CD4-positive, alpha-beta T cell treated with Interleukin-1 beta for 1 hour (primary cell): ENCODE measurements around the gene ANKRA2.
"Not testable (repeated sequence)": the region's sequence is repeated elsewhere in the genome, so short reads cannot be mapped to it uniquely, and the experiment has no call there.

Experiments used
- DNase-seq, 2 donors: peaks; one replicate each; pipeline ENCODE4 v3.0.0-alpha.2; 2020 to 2022

The ANKRA2 gene

GRCh38 chr5:73545403-73545779 is 20.0 kb downstream of the ANKRA2 start:
- no peak for DNase-seq

GRCh38 chr5:73544429-73545402 is 20.7 kb downstream of the ANKRA2 start:
- DNase-seq, result no peak

DNA sequence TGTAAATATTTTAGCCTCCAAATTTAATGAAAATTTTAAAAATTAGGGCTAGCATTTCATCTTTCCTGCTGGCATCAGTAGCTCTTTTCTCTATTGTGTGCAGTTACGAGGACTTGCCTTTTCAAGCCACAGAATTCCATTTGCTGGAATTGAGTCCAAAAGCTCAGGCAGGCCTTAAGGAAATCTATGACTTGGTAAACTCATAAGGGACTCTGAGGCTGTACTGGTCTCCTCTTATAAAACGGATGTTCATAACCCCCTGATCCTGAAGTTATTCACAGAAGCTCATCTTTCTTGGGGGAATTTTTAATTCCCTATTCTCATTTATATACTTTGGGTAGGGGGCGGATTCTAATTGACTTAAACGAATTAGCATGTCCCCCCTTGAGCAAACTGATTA is 23.4 kb downstream of the ANKRA2 start:
- DNase-seq, result no peak

DNA sequence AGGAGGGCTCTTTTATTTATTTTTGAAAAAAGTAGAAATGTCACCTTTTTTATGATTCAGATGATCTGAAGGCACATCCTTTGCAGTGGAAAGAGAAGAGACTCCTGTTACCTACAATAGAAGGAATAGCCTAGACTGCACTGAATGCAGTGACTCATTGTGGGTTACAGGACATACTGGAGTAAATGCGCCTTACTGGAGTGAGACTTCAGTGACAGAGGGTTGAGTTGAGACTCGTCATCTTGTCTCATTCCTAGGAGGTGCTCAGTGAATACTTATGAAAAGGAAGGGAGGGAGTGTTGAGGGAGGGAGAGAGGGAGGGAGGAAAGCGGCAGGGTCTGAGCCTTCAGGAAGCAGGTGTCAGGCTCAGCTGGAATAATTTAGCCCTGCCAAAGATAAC is 25.2 kb downstream of the ANKRA2 start:
- no peak for DNase-seq

DNA sequence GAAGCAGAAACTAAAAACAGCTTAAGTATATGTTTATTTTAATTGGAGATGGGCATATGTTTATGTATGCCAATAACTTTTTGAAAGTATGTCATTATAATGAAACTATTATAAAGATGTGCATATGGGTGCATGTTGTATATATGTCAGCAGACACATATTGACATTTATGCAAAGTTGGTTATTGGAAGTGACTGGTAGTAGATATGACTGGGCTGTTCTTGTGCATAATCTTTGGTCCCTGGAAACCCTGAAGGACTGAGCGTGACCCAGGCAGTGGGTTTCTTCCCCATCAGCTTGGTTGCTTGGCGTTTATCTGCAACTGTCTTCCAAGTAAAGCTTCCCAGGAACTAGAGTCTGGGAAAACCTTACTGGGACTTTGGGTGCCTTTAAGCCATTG is 25.7 kb downstream of the ANKRA2 start:
- DNase-seq, result no peak

DNA sequence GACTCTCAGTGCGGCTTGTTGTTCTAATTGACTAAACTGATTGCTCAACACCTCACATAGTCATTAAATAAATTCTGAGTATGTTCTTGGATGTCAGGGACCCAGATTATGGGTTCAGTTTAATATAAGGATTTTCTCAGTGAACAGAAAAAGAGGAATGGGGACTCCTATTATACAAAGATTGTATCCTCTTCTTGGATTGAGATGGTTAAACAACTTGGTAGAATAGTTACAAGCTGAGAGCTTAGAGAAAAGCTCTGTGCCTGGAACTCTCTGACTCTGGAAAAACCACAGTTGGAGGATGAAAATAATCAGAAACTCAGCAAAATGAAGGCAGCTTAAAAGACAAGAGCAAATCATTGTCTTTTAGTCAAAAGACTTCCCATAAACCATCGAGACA is 30.5 kb downstream of the ANKRA2 start:
- no peak for DNase-seq

DNA sequence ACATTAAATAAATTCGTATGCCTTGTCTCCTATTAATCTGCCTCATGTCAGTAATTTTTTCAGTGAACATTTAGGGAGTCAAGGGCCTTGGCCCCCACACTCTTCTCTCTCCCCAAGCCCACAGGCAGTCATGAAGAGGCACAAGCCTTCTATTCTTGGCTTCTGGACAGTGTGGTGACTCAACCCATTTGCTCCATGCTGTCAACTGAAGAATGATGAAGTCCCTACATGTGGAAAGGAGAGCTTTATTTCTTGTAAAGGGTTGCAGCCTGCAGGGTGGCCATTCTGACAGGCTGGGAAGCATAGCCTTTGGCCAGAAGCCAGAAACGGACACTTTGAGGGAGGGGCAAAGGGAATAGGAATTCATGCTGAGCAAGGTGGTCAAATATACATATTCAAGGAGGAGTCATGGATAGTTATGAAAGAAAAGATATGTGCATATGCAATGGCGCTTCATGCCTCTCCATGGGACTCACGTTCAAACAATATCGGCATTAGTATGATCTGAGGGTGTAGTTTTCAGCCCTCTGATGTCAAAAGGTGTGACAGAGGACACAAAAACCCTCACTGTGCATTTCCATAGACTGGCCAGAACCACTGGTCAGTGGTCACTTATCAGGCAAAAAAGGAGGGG is 31.3 kb downstream of the ANKRA2 start:
- no peak for DNase-seq

GRCh38 chr5:73532195-73532594 is 33.2 kb downstream of the ANKRA2 start:
- DNase-seq, result no peak

DNA sequence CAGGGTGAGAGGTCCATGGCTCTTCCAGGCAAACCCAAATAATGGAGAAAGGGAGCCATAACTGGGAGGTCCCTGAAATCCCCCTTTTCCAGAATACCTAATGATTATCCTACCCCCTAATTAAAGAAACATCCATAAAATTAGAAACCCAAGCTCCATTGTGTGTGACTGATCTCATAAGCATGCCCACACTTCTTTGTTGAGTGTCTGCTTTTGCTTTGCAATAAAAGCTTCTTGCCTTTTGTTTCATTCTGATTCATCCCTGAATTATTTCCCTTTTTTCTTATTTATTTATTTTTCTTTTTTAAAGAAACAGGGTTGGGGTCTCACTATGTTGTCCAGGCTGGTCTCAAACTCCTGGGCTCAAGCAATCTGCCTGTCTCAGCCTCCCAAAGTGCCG is 34.1 kb downstream of the ANKRA2 start:
- no peak for DNase-seq

- DNase-seq, result no peak
Observed at GRCh38 chr5:73529081-73529480, 36.4 kb downstream of the ANKRA2 start.

- DNase-seq, result no peak
Observed at GRCh38 chr5:73528248-73528647, 37.2 kb downstream of the ANKRA2 start.

- no peak for DNase-seq
Observed at GRCh38 chr5:73525606-73526203, 39.7 kb downstream of the ANKRA2 start.

GRCh38 chr5:73523861-73524260 is 41.6 kb downstream of the ANKRA2 start:
- DNase-seq, result no peak

DNA sequence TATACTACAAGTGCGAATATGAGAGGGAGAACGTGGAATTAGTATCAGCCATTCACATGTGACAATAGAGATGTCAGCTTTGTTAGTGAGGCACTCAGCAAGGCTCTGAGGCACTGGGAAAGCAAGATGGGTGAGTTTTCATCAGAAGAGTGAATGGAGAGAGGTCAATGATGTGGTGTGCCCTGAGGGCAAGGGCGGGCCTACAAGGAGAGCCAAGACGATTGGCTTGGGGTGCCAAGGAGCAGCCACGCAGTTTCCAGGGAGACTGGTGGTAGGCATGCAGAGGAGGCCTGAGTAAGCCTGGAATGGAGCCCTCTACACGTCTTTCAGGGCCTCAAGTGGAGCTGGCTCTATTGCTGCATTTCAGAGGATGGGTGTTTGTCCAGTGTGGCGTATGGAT is 42.5 kb downstream of the ANKRA2 start:
- DNase-seq, result no peak

- DNase-seq, result peak; percentile 73 to 83
Observed at GRCh38 chr5:73519531-73520283, 45.7 kb downstream of the ANKRA2 start.

GRCh38 chr5:73515232-73515631 is 50.2 kb downstream of the ANKRA2 start:
- no peak for DNase-seq

- DNase-seq, result no peak
Observed at GRCh38 chr5:73514418-73514817, 51.0 kb downstream of the ANKRA2 start.

GRCh38 chr5:73513996-73514395 is 51.4 kb downstream of the ANKRA2 start:
- DNase-seq, result no peak

DNA sequence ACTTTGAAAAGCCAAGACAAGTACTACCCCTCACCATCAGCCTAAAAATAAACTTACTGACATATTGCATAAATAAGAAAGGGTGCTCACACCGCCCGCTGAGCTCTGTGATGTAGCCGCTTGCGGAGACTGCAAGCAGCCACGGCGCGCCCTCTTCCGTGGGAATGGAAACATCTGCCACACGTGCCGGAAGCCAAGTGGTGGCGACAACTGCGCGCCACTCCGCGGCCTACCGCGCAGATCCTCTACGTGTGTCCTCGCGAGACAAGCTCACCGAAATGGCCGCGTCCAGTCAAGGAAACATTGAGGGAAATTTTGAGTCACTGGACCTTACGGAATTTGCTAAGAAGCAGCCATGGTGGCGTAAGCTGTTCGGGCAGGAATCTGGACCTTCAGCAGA is 56.9 kb downstream of the ANKRA2 start:
- DNase-seq, result not testable (repeated sequence)

GRCh38 chr5:73507062-73507461 is 58.4 kb downstream of the ANKRA2 start:
- DNase-seq, result no peak

- no peak for DNase-seq
Observed at GRCh38 chr5:73506459-73506955, 58.9 kb downstream of the ANKRA2 start.
